Measurements from ENCODE around the gene ZNF723. TPM values are rescaled to one million over a fixed set of nuclear protein-coding genes. Genes with fewer than 3 reads are reported as not detected.
A peak's percentile ranks its signal among the peaks of the same experiment; 100 is the strongest.
"Not testable (repeated sequence)": the region's sequence is repeated elsewhere in the genome, so short reads cannot be mapped to it uniquely, and the experiment has no call there.

ZNF723 gene
- not detected for total RNA-seq
- not detected for polyA plus RNA-seq (ENCODE audit: insufficient read depth, low read depth, low replicate concordance)
- long read RNA-seq, donor 1: 0 reads
- long read RNA-seq, donor 2: 0 reads
- long read RNA-seq, donor 3: 0 reads
- long read RNA-seq, donor 4: 0 reads
- long read RNA-seq, donor 5: 0 reads
- long read RNA-seq, donor 6: 0 reads
- long read RNA-seq, donor 7: 0 reads
- long read RNA-seq, donor 8: 0 reads
- long read RNA-seq, donor 9: 0 reads
- long read RNA-seq, donor 10: 0 reads

DNA sequence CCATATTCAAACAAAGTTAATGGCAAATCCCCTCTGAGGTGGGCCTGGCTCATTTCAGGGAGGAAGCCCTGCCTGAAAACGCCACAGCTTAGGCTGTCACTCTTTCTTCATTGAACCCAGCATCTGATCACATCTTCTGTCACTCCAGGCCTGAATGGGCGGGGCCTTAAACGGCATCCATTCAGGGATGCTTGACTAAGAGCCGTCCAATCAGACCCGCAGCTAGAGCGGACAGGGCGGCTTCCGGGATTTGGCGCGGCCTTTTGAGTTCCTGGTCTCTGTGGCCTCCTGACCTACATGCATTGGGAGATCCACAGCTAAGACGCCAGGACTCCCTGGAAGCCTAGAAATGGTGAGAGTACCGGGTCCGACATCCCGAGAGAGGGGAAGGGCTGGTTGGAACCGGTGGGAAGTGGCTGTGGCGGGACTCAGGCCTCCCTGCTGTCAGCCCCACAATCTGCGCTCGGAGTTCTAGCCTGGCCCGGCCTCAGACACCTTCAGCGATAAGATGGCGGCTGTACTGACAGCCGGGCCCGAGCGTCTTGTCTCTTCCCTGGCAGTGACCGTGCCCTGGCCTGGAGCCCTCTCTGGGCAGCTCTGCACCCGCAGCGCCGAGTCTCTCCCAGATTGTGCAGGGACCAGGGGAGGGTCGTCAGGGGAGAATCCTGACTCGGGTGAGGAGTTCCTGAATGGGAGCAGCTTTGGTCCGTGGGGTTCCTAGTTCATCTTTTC, at the start of gene ZNF723:
ZNF723 (plus strand) TSS at position 261 of the 732 bp plus-strand sequence; CDS start at position 350, 89 bp downstream.
- Histone ChIP-seq H3K27ac (ENCODE audit: low read depth in 2 of 2, low read length in 2 of 2) (no peak within 1 kb of the TSS), H3K4me1 (ENCODE audit: control insufficient read depth in 2 of 3, insufficient read depth in 2 of 3, low read depth in 1 of 3, low read length in 3 of 3) (no peaks in the 10 kb centered on the region), H3K9ac (ENCODE audit: low read length in 3 of 3) (no peak within 1 kb of the TSS), H3K36me3 (ENCODE audit: control insufficient read depth in 2 of 3, insufficient read depth in 3 of 3, low read length in 3 of 3) (no peaks in the 10 kb centered on the region), H3K27me3 (ENCODE audit: control insufficient read depth, insufficient read depth, low read length) (no peaks in the 10 kb centered on the region), H3K9me3 (ENCODE audit: control insufficient read depth in 2 of 3, insufficient read depth in 1 of 3, low read length in 3 of 3) (no peaks in the 10 kb centered on the region), H3K4me3 (ENCODE audit: low read length in 3 of 3) (no peak within 1 kb of the TSS)
- no peak for DNase-seq
- FAIRE-seq: no peak
- intact Hi-C loops (cut with DNase I): no loop called here
- TF ChIP-seq, protein P1, sequence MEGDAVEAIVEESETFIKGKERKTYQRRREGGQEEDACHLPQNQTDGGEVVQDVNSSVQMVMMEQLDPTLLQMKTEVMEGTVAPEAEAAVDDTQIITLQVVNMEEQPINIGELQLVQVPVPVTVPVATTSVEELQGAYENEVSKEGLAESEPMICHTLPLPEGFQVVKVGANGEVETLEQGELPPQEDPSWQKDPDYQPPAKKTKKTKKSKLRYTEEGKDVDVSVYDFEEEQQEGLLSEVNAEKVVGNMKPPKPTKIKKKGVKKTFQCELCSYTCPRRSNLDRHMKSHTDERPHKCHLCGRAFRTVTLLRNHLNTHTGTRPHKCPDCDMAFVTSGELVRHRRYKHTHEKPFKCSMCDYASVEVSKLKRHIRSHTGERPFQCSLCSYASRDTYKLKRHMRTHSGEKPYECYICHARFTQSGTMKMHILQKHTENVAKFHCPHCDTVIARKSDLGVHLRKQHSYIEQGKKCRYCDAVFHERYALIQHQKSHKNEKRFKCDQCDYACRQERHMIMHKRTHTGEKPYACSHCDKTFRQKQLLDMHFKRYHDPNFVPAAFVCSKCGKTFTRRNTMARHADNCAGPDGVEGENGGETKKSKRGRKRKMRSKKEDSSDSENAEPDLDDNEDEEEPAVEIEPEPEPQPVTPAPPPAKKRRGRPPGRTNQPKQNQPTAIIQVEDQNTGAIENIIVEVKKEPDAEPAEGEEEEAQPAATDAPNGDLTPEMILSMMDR (IDR thresholded peaks at IDR 0.05; ENCODE audit: borderline replicate concordance, extremely low read depth, insufficient read depth): no peak

DNA sequence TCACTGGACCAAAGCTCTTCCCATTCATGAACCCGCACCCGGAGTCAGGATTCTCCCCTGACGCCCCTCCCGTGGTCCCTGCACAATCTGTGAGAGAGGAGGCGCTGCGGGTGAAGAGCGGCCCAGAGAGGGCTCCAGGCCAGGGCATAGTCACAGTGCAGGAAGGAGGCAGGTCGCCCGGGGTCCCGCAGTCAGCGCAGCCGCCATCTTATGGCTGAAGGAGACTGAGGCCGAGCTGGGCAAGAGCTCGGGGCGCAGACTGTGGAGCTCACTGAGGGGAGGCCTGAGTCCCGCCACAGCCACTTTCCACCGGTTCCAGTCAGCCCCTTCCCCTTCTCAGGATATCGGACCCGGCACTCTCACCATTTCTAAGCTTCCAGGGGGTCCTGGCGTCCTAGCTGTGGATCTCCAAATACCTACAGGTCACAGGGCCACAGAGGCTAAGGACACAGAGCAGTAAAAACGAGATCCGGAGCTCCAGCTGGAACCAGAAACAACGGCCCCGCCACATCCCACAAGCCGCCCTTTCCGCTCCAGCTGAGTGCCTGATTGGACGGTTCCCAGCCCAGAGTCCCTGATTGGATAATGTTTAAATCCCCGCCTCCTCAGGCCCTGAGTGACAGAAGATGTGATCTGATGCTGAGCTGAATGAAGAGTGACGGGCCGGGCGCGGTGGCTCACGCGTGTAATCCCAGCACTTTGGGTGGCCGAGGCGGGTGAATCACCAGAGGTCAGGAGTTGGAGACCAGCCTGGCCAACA, 48.3 kb upstream of the ZNF723 start, which contains the start of gene ZNF99:
ZNF99 (minus strand) TSS at position 501 of the 760 bp plus-strand sequence; CDS start at position 366, 135 bp downstream.
- Histone ChIP-seq H3K4me3 (ENCODE audit: low read length in 3 of 3) (peak within 1 kb of the TSS; percentile 35 to 59 (median 57)), H3K36me3 (ENCODE audit: control insufficient read depth in 2 of 3, insufficient read depth in 3 of 3, low read length in 3 of 3) (no peaks in the 10 kb centered on the region), H3K9ac (ENCODE audit: low read length in 3 of 3) (peak within 1 kb of the TSS in 1 of 3 donors; percentile 44), H3K4me1 (ENCODE audit: control insufficient read depth in 2 of 3, insufficient read depth in 2 of 3, low read depth in 1 of 3, low read length in 3 of 3) (no peaks in the 10 kb centered on the region), H3K27ac (ENCODE audit: low read depth in 2 of 2, low read length in 2 of 2) (no peak within 1 kb of the TSS), H3K9me3 (ENCODE audit: control insufficient read depth in 2 of 3, insufficient read depth in 1 of 3, low read length in 3 of 3) (no peaks in the 10 kb centered on the region), H3K27me3 (ENCODE audit: control insufficient read depth, insufficient read depth, low read length) (no peaks in the 10 kb centered on the region)
- intact Hi-C loops (cut with DNase I): no loop called here
- no peak for FAIRE-seq
- peak; percentile 79 to 88 (median 88) for DNase-seq
- TF ChIP-seq, protein P1 (IDR thresholded peaks at IDR 0.05; ENCODE audit: borderline replicate concordance, extremely low read depth, insufficient read depth): no peak

DNA sequence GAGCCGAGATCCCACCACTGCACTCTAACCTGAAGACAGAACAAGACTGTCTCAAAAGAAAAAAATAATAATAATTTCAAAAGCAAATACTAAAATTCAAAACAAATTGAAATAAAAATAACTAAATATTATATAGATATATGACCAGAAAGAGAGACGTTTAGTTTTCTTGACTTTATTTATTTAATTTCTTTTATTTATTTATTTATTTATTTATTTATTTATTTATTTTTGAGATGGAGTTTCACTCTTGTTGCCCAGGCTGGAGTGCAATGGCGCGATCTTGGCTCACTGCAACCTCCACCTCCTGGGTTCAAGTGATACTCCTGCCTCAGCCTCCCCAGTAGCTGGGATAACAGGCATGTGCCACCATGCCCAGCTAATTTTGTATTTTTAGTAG, 39.2 kb upstream of the ZNF723 start:
- FAIRE-seq: not testable (repeated sequence)

DNA sequence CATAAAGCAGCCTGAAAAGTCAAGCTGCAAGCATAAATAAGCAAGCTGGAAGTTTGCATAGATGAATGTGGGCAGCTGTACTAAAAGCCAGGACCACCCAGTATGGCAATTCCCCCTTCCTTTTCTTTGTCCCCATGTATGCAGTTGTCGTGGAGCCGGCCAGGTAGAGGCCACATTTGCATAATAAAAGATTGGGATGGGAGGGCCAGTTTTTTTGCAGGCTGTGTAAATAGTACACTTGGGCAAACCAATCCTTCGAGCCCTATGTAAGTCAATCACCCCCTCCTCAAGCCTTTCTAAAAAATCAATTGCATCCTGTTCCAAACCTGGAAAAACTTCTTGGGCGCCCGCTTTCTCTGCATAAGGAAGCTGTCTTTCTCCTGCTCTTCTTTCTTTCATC, 35.1 kb upstream of the ZNF723 start:
- FAIRE-seq (no peak), DNase-seq (no peak)
- H3K27ac ChIP-seq (ENCODE audit: low read depth in 2 of 2, low read length in 2 of 2): no peak overlapping the region
- TF ChIP-seq, protein P1 (IDR thresholded peaks at IDR 0.05; ENCODE audit: borderline replicate concordance, extremely low read depth, insufficient read depth): no peak
- H3K4me3 ChIP-seq (ENCODE audit: low read length in 3 of 3): no peak overlapping the region
- no peaks in the 10 kb centered on the region for H3K4me1 ChIP-seq (ENCODE audit: control insufficient read depth in 2 of 3, insufficient read depth in 2 of 3, low read depth in 1 of 3, low read length in 3 of 3)
- H3K9me3 ChIP-seq (ENCODE audit: control insufficient read depth in 2 of 3, insufficient read depth in 1 of 3, low read length in 3 of 3): peaks cover 0 to 2% (median 0%) of the 10 kb centered on the region in 3 donors
- no peak overlapping the region for H3K9ac ChIP-seq (ENCODE audit: low read length in 3 of 3)
- H3K36me3 ChIP-seq (ENCODE audit: control insufficient read depth in 2 of 3, insufficient read depth in 3 of 3, low read length in 3 of 3): no peaks in the 10 kb centered on the region
- intact Hi-C loops (cut with DNase I): no loop called here
- no peaks in the 10 kb centered on the region for H3K27me3 ChIP-seq (ENCODE audit: control insufficient read depth, insufficient read depth, low read length)

More for the DNA sequence above, 39.2 kb upstream of the ZNF723 start:
- H3K9me3 ChIP-seq (ENCODE audit: control insufficient read depth in 2 of 3, insufficient read depth in 1 of 3, low read length in 3 of 3); H3K9ac ChIP-seq (ENCODE audit: low read length in 3 of 3); H3K4me3 ChIP-seq (ENCODE audit: low read length in 3 of 3); DNase-seq; H3K36me3 ChIP-seq (ENCODE audit: control insufficient read depth in 2 of 3, insufficient read depth in 3 of 3, low read length in 3 of 3); H3K27ac ChIP-seq (ENCODE audit: low read depth in 2 of 2, low read length in 2 of 2); intact Hi-C loops (cut with DNase I); H3K27me3 ChIP-seq (ENCODE audit: control insufficient read depth, insufficient read depth, low read length); H3K4me1 ChIP-seq (ENCODE audit: control insufficient read depth in 2 of 3, insufficient read depth in 2 of 3, low read depth in 1 of 3, low read length in 3 of 3): not testable (repeated sequence)

Data from kidney (tissue), 22 donors.